Thyroid gland (tissue), 4 donors: ENCODE data around the gene PODN.

ENCODE experiments used
- CTCF ChIP-seq, 6 experiments: fragments of 200-600 bp in 3 of 6; fragments of 450-650 bp in 3 of 6; sonication (generic) in 3 of 6; IDR thresholded peaks; one replicate each; pipeline ENCODE4 v1.5.1; 2016 to 2019; ENCODE audit warnings: antibody characterized with exemption in 6 of 6, mild to moderate bottlenecking in 2 of 6, inconsistent platforms in 1 of 6, moderate library complexity in 1 of 6
- POLR2A ChIP-seq, 2 donors: fragments of 450-650 bp; IDR thresholded peaks; one replicate each; pipeline ENCODE4 v1.6.1; 2017; ENCODE audit warnings: antibody characterized with exemption in 2 of 2, mild to moderate bottlenecking in 2 of 2, moderate library complexity in 1 of 2

GRCh38 chr1:53066891-53067738 is 5.1 kb downstream of the PODN start:
- TF ChIP-seq POLR2A (IDR thresholded peaks at IDR 0.05) (no peak), CTCF (IDR thresholded peaks at IDR 0.05) (no peak)
